Activated CD4-positive, alpha-beta T cell treated with anti-CD3 and anti-CD28 coated beads, Interleukin-2, amount 50 U/mL, for 48 hours (primary cell): ENCODE results near the gene LARP6.
"Not testable (repeated sequence)": the region's sequence is repeated elsewhere in the genome, so short reads cannot be mapped to it uniquely, and the experiment has no call there.

ENCODE experiments used
- DNase-seq, 2 experiments: peaks; one replicate each; pipeline ENCODE4 v3.0.0-alpha.2; 2020

LARP6 gene

GRCh38 chr15:70829371-70830166 is 24.4 kb downstream of the LARP6 start:
- no peak for DNase-seq

GRCh38 chr15:70827721-70828120 is 26.2 kb downstream of the LARP6 start:
- no peak for DNase-seq

DNA sequence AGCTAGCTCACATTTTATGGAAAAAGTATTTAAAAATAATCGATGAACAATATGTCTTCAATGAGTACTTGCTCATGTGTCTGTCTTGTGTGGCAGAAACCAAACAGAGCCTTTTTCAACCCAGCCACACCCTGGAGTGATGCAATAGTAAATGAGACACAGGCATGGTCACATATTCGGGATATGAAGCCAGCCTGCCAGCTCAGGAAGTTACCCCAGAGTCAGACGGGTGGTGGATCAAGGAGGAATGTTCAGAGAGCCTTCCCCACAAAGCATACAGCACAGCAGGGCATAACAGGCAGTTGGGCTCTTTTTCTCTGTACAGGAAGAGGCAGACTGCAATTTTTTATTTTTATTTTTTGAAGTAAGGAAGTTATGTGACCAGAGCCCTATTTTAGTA is 27.3 kb downstream of the LARP6 start:
- no peak for DNase-seq

DNA sequence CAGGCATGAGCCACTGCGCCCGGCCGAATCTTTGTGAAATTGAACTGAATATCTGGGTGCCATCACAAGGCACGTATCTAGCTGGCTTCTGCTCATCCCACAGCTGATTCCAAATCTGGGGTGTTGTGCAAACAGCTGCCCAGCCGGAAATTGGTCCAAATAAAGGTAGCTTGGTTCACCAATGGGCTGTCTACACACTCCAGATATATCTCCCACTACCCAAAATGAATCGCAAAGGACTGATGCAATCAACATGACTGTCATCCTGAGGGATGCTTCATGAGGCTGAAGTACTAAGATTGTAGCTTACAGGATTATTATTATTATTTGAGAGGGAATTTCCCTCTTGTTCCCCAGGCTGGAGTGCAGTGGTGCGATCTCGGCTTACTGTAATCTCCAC is 28.1 kb downstream of the LARP6 start:
- DNase-seq, result no peak

DNA sequence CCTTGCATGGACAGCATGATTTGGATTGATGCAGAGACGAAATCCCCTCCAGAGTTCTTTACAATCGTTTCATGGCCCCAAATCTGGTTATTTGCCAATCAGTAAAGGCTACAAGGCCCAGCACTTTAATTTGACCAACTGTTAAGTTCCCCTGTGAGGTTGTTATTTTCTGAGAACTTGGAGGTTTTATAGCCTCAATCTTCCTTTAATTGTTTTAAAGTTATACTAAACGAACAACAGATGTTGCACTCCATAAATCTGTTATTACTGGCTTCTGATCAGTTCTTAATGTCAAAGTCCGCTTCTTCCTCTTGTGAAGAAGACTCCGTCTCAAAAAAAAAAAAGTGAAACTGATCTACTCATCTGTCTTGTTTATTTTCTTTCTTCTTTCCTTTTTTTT is 30.8 kb downstream of the LARP6 start:
- DNase-seq, result no peak

- no peak for DNase-seq
Observed at GRCh38 chr15:70820214-70820613, 33.7 kb downstream of the LARP6 start.

DNA sequence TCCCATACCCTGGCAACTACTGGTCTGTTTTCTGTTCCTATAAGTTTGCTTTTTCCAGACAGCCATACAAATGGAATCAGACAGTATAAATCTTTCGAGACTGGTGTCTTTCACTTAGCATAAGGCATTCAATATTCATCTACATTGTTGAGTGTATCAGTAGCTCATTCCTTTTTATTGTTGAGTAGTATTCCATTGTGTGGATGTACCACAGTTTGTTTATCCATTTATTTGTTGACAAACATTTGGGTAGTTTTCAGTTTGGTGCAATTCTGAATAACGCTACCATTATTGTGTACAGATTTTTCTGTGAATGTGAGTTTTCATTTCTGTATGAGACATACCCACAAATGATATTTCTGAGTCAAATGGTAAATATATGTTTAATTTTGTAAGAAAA is 35.4 kb downstream of the LARP6 start:
- DNase-seq, result no peak

- DNase-seq, result no peak
Observed at GRCh38 chr15:70817266-70817665, 36.7 kb downstream of the LARP6 start.

DNA sequence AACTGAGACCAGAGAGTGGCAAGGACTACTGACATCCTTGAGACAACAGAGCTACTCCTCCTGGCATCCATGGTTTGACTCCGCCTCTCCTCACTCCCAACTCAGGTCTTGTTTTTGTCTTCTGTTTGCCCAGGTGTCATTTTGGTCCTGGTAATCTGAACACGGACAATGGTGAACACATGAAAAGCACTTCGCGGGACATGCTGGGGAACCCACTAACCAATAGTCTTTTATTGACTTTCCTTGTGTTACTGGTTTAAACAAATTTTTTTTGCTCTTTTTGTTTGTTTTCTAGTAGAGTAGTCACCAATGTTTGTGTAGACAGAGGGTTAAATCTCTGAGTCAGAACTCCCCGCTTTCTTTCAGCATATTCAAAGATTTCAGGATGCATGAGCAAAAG is 38.4 kb downstream of the LARP6 start:
- DNase-seq, result no peak

DNA sequence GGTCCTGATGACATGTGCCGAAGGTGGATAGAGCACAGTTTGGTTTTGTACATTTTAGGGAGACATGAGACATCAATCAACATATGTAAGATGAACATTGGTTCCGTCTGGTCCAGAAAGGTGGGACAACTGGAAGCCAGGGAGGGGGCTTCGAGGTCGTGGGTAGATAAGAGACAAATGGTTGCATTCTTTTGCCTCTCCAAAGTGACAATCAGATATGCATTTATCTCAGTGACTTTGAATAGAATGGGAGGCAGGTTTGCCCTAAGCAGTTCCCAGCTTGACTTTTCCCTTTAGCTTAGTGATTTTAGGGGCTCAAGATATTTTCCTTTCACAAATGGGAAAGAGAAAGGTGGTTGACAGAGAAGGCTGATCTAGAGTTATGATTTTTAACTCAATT is 38.9 kb downstream of the LARP6 start:
- not testable (repeated sequence) for DNase-seq

DNA sequence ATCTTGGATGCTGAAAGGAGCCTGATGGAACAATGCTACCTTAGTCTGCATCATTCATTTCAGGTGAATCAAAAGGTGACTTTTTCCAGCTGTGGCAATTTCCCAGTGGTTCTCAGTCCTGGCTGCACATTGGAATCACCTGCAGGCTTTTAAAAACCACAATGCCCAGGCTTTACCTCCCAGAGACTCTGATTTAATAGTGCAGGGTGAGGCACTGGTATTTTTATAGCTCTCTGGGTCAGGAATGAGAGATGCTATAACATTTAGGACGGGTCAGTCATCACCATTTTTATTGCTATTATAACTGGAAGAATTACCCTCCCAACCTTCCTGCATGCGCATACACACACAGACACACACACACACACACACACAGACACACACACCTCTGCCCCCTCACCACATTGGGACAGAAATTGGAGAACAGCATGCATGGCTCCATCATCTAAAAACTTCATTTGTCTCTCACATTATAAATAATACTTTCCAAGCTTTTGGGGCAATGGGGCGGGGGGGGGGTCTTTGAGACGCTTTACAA is 41.1 kb downstream of the LARP6 start:
- DNase-seq, result no peak

- DNase-seq, result no peak
Observed at GRCh38 chr15:70810916-70811578, 42.9 kb downstream of the LARP6 start.

- no peak for DNase-seq
Observed at GRCh38 chr15:70806992-70807712, 46.8 kb downstream of the LARP6 start.

DNA sequence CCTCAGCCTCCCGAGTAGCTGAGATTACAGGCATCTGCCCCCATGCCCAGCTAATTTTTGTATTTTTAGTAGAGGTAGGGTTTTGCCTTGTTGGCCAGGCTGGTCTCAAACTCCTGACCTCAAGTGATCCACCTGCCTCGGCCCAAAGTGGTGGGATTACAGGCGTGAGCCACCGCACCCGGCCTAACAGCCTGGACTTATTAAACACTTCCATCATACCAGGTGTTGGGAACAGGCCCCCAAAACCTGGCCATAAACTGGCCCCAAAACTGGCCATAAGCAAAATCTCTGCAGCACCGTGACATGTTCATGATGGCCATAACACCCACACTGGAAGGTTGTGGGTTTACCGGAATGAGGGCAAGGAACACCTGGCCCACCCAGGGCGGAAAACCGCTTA is 49.6 kb downstream of the LARP6 start:
- not testable (repeated sequence) for DNase-seq

GRCh38 chr15:70802629-70803028 is 51.3 kb downstream of the LARP6 start:
- DNase-seq, result no peak

GRCh38 chr15:70801109-70801508 is 52.8 kb downstream of the LARP6 start:
- DNase-seq, result no peak

DNA sequence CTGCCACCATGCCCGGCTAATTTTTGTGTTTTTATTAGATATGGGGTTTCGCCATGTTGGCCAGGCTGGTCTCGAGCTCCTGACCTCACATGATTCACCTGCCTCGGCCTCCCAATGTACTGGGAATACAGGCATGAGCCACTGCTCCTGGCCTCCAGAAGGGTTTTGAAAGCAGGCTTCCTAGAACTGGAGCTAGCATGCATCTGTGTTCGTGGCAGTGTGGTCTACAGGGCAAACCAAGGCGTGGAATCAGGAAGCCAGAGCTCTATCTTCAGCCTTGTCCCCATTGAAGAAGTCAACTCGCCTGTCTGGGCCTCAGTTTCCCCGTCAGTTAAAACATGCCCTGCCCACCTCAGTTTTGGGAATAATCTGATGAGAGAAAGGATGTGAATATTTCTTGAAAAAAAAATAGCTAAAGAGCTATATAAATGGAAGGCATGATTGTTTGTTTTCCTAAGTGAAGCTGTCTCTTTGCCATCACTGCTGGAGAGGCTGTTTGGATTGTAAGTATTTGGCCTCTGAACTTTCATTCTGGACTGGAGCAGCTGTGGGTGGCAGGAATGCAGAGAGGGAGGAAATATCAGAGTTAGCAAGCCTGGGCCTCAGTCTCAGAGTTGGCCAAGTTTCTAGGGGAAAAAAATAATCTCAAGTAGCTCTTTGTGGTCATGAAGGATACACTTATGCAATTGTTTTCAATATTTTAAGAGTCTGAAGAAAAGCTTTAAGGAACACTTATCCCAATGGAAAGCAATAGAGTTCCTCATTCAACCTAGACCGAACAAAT is 54.1 kb downstream of the LARP6 start:
- no peak for DNase-seq

DNA sequence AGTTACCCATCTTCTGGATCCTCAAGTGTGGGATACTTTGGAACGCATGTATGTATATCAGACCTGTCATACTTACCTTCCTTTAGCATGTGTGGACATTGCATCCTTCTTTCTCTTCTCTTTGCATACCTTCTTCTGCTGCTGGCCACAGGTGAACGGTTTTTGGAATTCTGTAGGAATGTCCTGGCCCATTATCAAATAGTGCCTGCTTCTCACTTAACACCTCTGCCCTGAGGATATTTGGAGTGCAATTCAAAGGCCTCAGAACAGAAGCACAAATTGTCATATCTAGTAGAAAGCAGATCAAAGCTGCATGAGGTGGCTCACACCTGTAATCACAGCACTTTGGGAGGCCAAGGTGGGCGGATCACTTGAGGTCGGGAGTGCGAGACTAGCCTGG is 56.5 kb downstream of the LARP6 start:
- no peak for DNase-seq

GRCh38 chr15:70796516-70797310 is 57.2 kb downstream of the LARP6 start:
- DNase-seq, result no peak

- DNase-seq, result no peak
Observed at GRCh38 chr15:70795311-70795665, 58.7 kb downstream of the LARP6 start.

- no peak for DNase-seq
Observed at GRCh38 chr15:70794596-70795310, 59.2 kb downstream of the LARP6 start.
